ENCODE measurements around the gene ROBO2. TPM values are rescaled to one million over a fixed set of nuclear protein-coding genes. Genes with fewer than 3 reads are reported as not detected.

Gene ROBO2
- polyA plus RNA-seq, 1 experiment: 1.6 TPM

DNA sequence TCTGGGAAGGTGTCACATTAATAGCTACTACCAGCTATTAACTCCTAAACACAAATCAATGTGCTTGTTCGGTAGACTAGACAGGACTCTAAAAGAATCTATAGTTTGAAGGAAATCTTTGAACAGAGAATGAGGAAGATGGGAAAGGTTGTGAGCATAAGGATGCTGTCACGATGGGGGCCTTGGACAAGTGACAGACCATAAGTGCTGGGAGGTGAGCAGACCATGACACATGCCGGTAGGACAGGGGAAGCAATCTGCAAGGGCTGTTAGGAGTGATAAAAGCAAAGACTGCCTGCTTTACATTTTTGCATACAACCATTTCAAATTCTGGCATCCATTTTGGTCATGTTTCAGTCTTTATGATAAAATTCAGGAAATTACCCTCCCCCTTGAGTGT is 645.8 kb downstream of the ROBO2 start:
- no peak for DNase-seq (ENCODE audit: low read depth)
- Histone ChIP-seq H3K27me3 (ENCODE audit: control insufficient read depth, insufficient read depth, low read length) (no peaks in the 10 kb centered on the region), H3K4me3 (ENCODE audit: low read depth, low read length) (no peak overlapping the region), H3K36me3 (ENCODE audit: control insufficient read depth, insufficient read depth, low read length) (no peaks in the 10 kb centered on the region)
- ChIA-PET CTCF (no interaction called here), POLR2A (no interaction called here)
- TF ChIP-seq, protein P1, sequence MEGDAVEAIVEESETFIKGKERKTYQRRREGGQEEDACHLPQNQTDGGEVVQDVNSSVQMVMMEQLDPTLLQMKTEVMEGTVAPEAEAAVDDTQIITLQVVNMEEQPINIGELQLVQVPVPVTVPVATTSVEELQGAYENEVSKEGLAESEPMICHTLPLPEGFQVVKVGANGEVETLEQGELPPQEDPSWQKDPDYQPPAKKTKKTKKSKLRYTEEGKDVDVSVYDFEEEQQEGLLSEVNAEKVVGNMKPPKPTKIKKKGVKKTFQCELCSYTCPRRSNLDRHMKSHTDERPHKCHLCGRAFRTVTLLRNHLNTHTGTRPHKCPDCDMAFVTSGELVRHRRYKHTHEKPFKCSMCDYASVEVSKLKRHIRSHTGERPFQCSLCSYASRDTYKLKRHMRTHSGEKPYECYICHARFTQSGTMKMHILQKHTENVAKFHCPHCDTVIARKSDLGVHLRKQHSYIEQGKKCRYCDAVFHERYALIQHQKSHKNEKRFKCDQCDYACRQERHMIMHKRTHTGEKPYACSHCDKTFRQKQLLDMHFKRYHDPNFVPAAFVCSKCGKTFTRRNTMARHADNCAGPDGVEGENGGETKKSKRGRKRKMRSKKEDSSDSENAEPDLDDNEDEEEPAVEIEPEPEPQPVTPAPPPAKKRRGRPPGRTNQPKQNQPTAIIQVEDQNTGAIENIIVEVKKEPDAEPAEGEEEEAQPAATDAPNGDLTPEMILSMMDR (IDR thresholded peaks at IDR 0.05; ENCODE audit: insufficient read depth, low read depth, low read length): no peak

DNA sequence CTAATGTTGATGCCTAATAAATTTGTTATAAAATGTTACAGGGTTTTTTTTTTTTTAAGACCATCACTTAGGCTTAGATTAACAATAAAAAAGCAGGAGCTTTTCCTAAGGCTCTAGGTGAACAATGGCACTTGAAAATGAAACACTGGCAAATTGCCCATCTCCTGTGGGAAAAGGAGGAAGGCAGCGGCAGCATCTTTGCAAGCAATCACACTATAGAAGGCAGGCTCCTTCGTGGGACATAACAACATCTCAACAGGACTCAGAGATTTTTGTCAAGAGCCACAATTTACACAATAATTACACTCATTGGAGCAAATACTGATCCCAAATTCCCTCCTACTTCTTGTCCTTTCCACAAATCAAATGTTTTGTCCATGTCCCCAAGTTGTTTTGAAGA is 646.7 kb downstream of the ROBO2 start:
- no peaks in the 10 kb centered on the region for H3K27me3 ChIP-seq (ENCODE audit: control insufficient read depth, insufficient read depth, low read length)
- ChIA-PET POLR2A (no interaction called here), CTCF (interaction anchor here (0.6 kb wide), 1 partner anchor 958 kb away, joined by 5 read pairs; no protein-coding TSS in a partner anchor)
- TF ChIP-seq, protein P1 (IDR thresholded peaks at IDR 0.05; ENCODE audit: insufficient read depth, low read depth, low read length): no peak
- no peaks in the 10 kb centered on the region for H3K36me3 ChIP-seq (ENCODE audit: control insufficient read depth, insufficient read depth, low read length)
- no peak for DNase-seq (ENCODE audit: low read depth)
- H3K4me3 ChIP-seq (ENCODE audit: low read depth, low read length): no peak overlapping the region

DNA sequence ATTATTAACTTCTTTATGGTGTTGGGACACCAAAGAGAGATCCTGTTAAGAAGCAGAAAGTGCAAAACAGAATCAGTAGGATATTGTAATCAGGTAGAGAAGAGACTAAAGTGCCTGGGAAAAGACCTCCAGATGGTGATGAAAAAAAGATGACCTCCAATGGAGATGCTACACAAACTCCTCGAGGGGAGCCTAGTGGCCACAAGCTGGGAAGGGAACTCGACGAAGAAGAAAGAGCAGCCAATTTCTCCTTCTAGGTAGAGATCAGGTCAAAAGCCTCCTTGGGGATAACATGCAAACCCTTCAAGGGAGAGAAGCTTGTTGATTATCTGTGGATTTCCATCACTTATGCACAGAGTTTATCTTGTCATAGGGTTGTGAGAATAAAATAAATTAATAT is 647.6 kb downstream of the ROBO2 start:
- no peaks in the 10 kb centered on the region for H3K36me3 ChIP-seq (ENCODE audit: control insufficient read depth, insufficient read depth, low read length)
- H3K4me3 ChIP-seq (ENCODE audit: low read depth, low read length): no peak overlapping the region
- H3K27me3 ChIP-seq (ENCODE audit: control insufficient read depth, insufficient read depth, low read length): no peaks in the 10 kb centered on the region
- TF ChIP-seq, protein P1 (IDR thresholded peaks at IDR 0.05; ENCODE audit: insufficient read depth, low read depth, low read length): no peak
- ChIA-PET POLR2A (no interaction called here), CTCF (interaction anchor here (1.1 kb wide), 1 partner anchor 62 kb away, joined by 3 read pairs; no protein-coding TSS in a partner anchor)
- DNase-seq (ENCODE audit: low read depth): no peak

DNA sequence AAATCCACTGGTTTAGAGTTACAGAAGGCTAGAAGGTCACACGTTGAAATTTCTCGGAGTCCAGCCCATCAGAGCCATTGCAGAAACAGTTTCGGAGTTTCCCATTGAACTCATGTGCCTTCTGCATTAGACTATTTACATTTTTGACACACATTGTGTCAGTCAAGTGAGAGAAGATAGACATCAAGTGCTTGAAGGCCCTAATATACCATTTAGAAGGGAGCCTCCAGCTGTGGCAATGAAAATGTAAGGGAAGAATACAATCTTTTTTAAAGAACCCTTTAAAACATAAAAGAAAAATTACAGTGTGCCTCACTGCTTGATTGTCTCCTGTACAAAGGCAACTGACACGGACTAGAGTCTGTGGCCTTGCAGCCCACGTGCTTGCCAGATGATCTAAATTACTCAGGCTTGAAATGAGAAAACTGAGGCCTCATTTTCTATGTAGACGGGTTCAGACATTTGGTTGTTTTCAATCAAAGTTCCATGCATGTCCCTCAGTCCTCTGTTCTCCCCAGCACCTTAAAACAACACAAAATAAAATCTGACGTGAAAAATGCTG is 650.5 kb downstream of the ROBO2 start:
- no peak for DNase-seq (ENCODE audit: low read depth)
- ChIA-PET CTCF (no interaction called here), POLR2A (no interaction called here)
- Histone ChIP-seq H3K4me3 (ENCODE audit: low read depth, low read length) (no peak overlapping the region), H3K36me3 (ENCODE audit: control insufficient read depth, insufficient read depth, low read length) (no peaks in the 10 kb centered on the region), H3K27me3 (ENCODE audit: control insufficient read depth, insufficient read depth, low read length) (no peaks in the 10 kb centered on the region)
- TF ChIP-seq, protein P1 (IDR thresholded peaks at IDR 0.05; ENCODE audit: insufficient read depth, low read depth, low read length): no peak

DNA sequence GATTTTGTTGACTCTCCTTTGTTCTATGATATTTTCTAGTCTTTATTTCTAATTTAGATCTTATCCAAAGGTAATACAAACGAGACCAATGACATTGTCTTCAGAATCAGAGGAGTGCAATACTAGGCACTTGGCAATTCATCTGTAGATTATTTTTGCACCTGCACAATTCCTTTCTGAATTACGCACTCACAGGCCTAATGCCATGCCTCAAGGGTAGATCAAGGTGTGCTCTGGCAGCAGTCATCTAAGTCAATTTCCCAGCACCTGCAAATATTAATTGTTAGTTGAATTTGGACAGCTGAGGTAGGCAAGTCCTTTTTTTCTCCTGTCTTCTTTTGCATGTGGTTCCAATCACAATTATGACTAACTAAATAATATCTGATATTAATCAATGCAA is 653.2 kb downstream of the ROBO2 start:
- Histone ChIP-seq H3K4me3 (ENCODE audit: low read depth, low read length) (no peak overlapping the region), H3K36me3 (ENCODE audit: control insufficient read depth, insufficient read depth, low read length) (no peaks in the 10 kb centered on the region), H3K27me3 (ENCODE audit: control insufficient read depth, insufficient read depth, low read length) (no peaks in the 10 kb centered on the region)
- TF ChIP-seq, protein P1 (IDR thresholded peaks at IDR 0.05; ENCODE audit: insufficient read depth, low read depth, low read length): no peak
- DNase-seq (ENCODE audit: low read depth): no peak
- CTCF ChIA-PET: no interaction called here
- POLR2A ChIA-PET: no interaction called here

All from BJ (cell line).